Activated T-cell treated with anti-CD3 and anti-CD28 coated beads, Interleukin-2, amount 50 U/mL, for 72 hours (primary cell): ENCODE measurements around the gene AGAP1. TPM values are rescaled to one million over a fixed set of nuclear protein-coding genes. Genes with fewer than 3 reads are reported as not detected.

Experiments
- ATAC-seq, 2 donors: fragments of 150-1000 bp; cut with Tn5 transposase; replicated peaks in 1 of 2; 2 replicates each; pipeline ENCODE4 v1.10.0; 2021; ENCODE audit warnings: moderate library complexity in 2 of 2, mild to moderate bottlenecking in 1 of 2
- DNase-seq, 2 donors: peaks; one replicate each; pipeline ENCODE4 v3.0.0; 2021 to 2022; ENCODE audit warnings: mixed read lengths in 1 of 2
- H3K27ac Mint-ChIP-seq: one replicate; pipeline ENCODE4 v1.8.0; 2022; ENCODE audit warnings: mild to moderate bottlenecking, moderate library complexity, mixed read lengths
- H3K27me3 Mint-ChIP-seq: one replicate; pipeline ENCODE4 v1.8.0; 2022; ENCODE audit warnings: low read depth, mixed read lengths
- H3K36me3 Mint-ChIP-seq, 2 donors: one replicate each; pipeline ENCODE4 v1.8.0; 2022; ENCODE audit warnings: mixed read lengths in 2 of 2, mild to moderate bottlenecking in 1 of 2; ENCODE audit not compliant: insufficient read depth in 2 of 2
- H3K4me1 Mint-ChIP-seq: one replicate; pipeline ENCODE4 v1.8.0; 2022; ENCODE audit warnings: low read depth, mixed read lengths
- H3K4me3 Mint-ChIP-seq, 2 donors: one replicate each; pipeline ENCODE4 v1.8.0; 2022; ENCODE audit warnings: mild to moderate bottlenecking in 2 of 2, mixed read lengths in 2 of 2, moderate library complexity in 2 of 2
- H3K9me3 Mint-ChIP-seq, 2 donors: one replicate each; pipeline ENCODE4 v1.8.0; 2022; ENCODE audit warnings: mixed read lengths in 2 of 2
- total RNA-seq, 2 donors: library from RNA; stranded (reverse); gene quantifications; one replicate each; pipeline ENCODE4 v1.2.3, GENCODE V29; 2022

The AGAP1 gene
- total RNA-seq, 2 donors from 2014 or later: 0.74 to 2.9 TPM

- Mint-ChIP-seq H3K27me3 (no peaks in the 10 kb centered on the region), H3K9me3 (no peaks in the 10 kb centered on the region), H3K4me1 (no peaks in the 10 kb centered on the region), H3K27ac (no peak overlapping the region), H3K4me3 (no peak overlapping the region), H3K36me3 (no peaks in the 10 kb centered on the region)
- ATAC-seq: no peak
- no peak for DNase-seq
These were observed 358.7 kb downstream of the AGAP1 start for GRCh38 chr2:235852526-235852920.

- Mint-ChIP-seq H3K27me3 (no peaks in the 10 kb centered on the region), H3K36me3 (no peaks in the 10 kb centered on the region), H3K4me3 (no peak overlapping the region), H3K27ac (no peak overlapping the region), H3K4me1 (no peaks in the 10 kb centered on the region), H3K9me3 (no peaks in the 10 kb centered on the region)
- DNase-seq: no peak
- ATAC-seq: no peak
These were observed 360.4 kb downstream of the AGAP1 start for GRCh38 chr2:235854276-235854675.

GRCh38 chr2:235855011-235855410 is 361.2 kb downstream of the AGAP1 start:
- Mint-ChIP-seq H3K4me1 (no peaks in the 10 kb centered on the region), H3K4me3 (no peak overlapping the region), H3K27me3 (peaks cover 6% of the 10 kb centered on the region), H3K9me3 (no peaks in the 10 kb centered on the region), H3K27ac (no peak overlapping the region), H3K36me3 (no peaks in the 10 kb centered on the region)
- no peak for DNase-seq
- ATAC-seq: no peak

- H3K9me3 Mint-ChIP-seq: no peaks in the 10 kb centered on the region
- no peaks in the 10 kb centered on the region for H3K4me1 Mint-ChIP-seq
- DNase-seq (no peak), ATAC-seq (no peak)
- H3K4me3 Mint-ChIP-seq: no peak overlapping the region
- H3K27me3 Mint-ChIP-seq: peaks cover 7% of the 10 kb centered on the region
- no peaks in the 10 kb centered on the region for H3K36me3 Mint-ChIP-seq
- no peak overlapping the region for H3K27ac Mint-ChIP-seq
These were observed 362.5 kb downstream of the AGAP1 start for GRCh38 chr2:235856151-235856854.

GRCh38 chr2:235857598-235857997 is 363.8 kb downstream of the AGAP1 start:
- H3K4me1 Mint-ChIP-seq: no peaks in the 10 kb centered on the region
- H3K9me3 Mint-ChIP-seq: no peaks in the 10 kb centered on the region
- H3K27ac Mint-ChIP-seq: no peak overlapping the region
- no peaks in the 10 kb centered on the region for H3K36me3 Mint-ChIP-seq
- ATAC-seq (no peak), DNase-seq (no peak)
- H3K4me3 Mint-ChIP-seq: no peak overlapping the region
- H3K27me3 Mint-ChIP-seq: peaks cover 7% of the 10 kb centered on the region

- H3K4me3 Mint-ChIP-seq: no peak overlapping the region
- no peak for ATAC-seq
- H3K9me3 Mint-ChIP-seq: no peaks in the 10 kb centered on the region
- H3K36me3 Mint-ChIP-seq: no peaks in the 10 kb centered on the region
- DNase-seq: no peak
- no peaks in the 10 kb centered on the region for H3K4me1 Mint-ChIP-seq
- peaks cover 12% of the 10 kb centered on the region for H3K27me3 Mint-ChIP-seq
- H3K27ac Mint-ChIP-seq: no peak overlapping the region
These were observed 365.0 kb downstream of the AGAP1 start for GRCh38 chr2:235858881-235859280.

- no peak overlapping the region for H3K4me3 Mint-ChIP-seq
- H3K27ac Mint-ChIP-seq: no peak overlapping the region
- DNase-seq (no peak), ATAC-seq (no peak)
- peaks cover 13% of the 10 kb centered on the region for H3K27me3 Mint-ChIP-seq
- H3K9me3 Mint-ChIP-seq: no peaks in the 10 kb centered on the region
- no peaks in the 10 kb centered on the region for H3K36me3 Mint-ChIP-seq
- no peaks in the 10 kb centered on the region for H3K4me1 Mint-ChIP-seq
These were observed 365.8 kb downstream of the AGAP1 start for GRCh38 chr2:235859651-235860050.

- DNase-seq: no peak
- Mint-ChIP-seq H3K27ac (no peak overlapping the region), H3K36me3 (no peaks in the 10 kb centered on the region), H3K9me3 (no peaks in the 10 kb centered on the region), H3K4me3 (no peak overlapping the region), H3K4me1 (no peaks in the 10 kb centered on the region), H3K27me3 (peaks cover 17% of the 10 kb centered on the region)
- no peak for ATAC-seq
These were observed 366.3 kb downstream of the AGAP1 start for GRCh38 chr2:235860111-235860510.

GRCh38 chr2:235860871-235861270 is 367.0 kb downstream of the AGAP1 start:
- Mint-ChIP-seq H3K27me3 (peaks cover 19% of the 10 kb centered on the region), H3K36me3 (no peaks in the 10 kb centered on the region), H3K9me3 (no peaks in the 10 kb centered on the region), H3K4me3 (no peak overlapping the region), H3K4me1 (no peaks in the 10 kb centered on the region), H3K27ac (no peak overlapping the region)
- ATAC-seq: no peak
- no peak for DNase-seq

- H3K4me1 Mint-ChIP-seq: no peaks in the 10 kb centered on the region
- H3K27me3 Mint-ChIP-seq: peaks cover 24% of the 10 kb centered on the region
- H3K9me3 Mint-ChIP-seq: no peaks in the 10 kb centered on the region
- H3K4me3 Mint-ChIP-seq: no peak overlapping the region
- no peaks in the 10 kb centered on the region for H3K36me3 Mint-ChIP-seq
- DNase-seq: no peak
- H3K27ac Mint-ChIP-seq: no peak overlapping the region
- ATAC-seq: no peak
These were observed 367.5 kb downstream of the AGAP1 start for GRCh38 chr2:235861383-235861782.

GRCh38 chr2:235863414-235863813 is 369.6 kb downstream of the AGAP1 start:
- ATAC-seq (no peak), DNase-seq (no peak)
- Mint-ChIP-seq H3K27me3 (peaks cover 24% of the 10 kb centered on the region), H3K4me1 (no peaks in the 10 kb centered on the region), H3K27ac (no peak overlapping the region), H3K36me3 (no peaks in the 10 kb centered on the region), H3K4me3 (no peak overlapping the region), H3K9me3 (no peaks in the 10 kb centered on the region)

- Mint-ChIP-seq H3K36me3 (no peaks in the 10 kb centered on the region), H3K9me3 (no peaks in the 10 kb centered on the region), H3K27ac (no peak overlapping the region), H3K27me3 (peaks cover 24% of the 10 kb centered on the region), H3K4me1 (no peaks in the 10 kb centered on the region), H3K4me3 (no peak overlapping the region)
- ATAC-seq: no peak
- no peak for DNase-seq
These were observed 370.5 kb downstream of the AGAP1 start for GRCh38 chr2:235864302-235864701.

- Mint-ChIP-seq H3K36me3 (no peaks in the 10 kb centered on the region), H3K4me1 (no peaks in the 10 kb centered on the region), H3K9me3 (no peaks in the 10 kb centered on the region), H3K4me3 (no peak overlapping the region), H3K27ac (no peak overlapping the region), H3K27me3 (peaks cover 18% of the 10 kb centered on the region)
- no peak for DNase-seq
- ATAC-seq: no peak
These were observed 371.1 kb downstream of the AGAP1 start for GRCh38 chr2:235864733-235865515.
